Left lobe of liver (tissue), 2 donors: Measurements from ENCODE around the gene UNC5C. TPM values are rescaled to one million over a fixed set of nuclear protein-coding genes. Genes with fewer than 3 reads are reported as not detected.

Experiments used
- ATAC-seq: fragments of 200-7000 bp; cut with Tn5 transposase; one replicate; pipeline ENCODE4 v1.9.1; 2020; ENCODE audit warnings: mild to moderate bottlenecking, moderate library complexity
- DNase-seq: peaks from one replicate; pipeline ENCODE4 v3.0.0-alpha.2; 2020; ENCODE audit warnings: low spot score
- total RNA-seq: library from RNA; stranded (reverse); gene quantifications from one replicate; pipeline ENCODE4 v1.2.1, GENCODE V29; 2021
- donor health status: DM: no; HTN: no; CAD: no; lungs with moderate emphysema.
- donor health status: DM: no; HTN: yes; CAD: no.

UNC5C gene
- total RNA-seq, 1 donor from 2014 or later, result 0.86 TPM

DNA sequence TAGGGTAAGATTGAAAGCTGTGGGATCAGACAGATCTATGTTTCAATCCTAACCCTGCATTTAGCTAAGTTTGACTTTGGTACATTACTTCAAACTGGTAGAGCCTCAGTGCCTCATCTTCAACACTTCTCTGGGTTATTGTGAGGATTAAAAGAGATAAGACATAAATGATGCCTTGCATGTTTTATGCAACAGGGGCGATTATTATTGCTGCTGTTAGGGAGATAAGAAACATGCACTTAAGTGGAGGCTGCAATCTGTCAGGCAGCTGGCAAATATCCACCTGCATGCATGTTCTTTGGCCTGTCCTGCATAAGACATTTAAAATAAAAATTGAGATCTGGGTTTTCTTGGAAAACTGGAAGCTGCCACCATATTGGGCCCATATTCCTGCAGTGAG, 24.6 kb downstream of the UNC5C start:
- no peak for DNase-seq
- ATAC-seq, result no peak

DNA sequence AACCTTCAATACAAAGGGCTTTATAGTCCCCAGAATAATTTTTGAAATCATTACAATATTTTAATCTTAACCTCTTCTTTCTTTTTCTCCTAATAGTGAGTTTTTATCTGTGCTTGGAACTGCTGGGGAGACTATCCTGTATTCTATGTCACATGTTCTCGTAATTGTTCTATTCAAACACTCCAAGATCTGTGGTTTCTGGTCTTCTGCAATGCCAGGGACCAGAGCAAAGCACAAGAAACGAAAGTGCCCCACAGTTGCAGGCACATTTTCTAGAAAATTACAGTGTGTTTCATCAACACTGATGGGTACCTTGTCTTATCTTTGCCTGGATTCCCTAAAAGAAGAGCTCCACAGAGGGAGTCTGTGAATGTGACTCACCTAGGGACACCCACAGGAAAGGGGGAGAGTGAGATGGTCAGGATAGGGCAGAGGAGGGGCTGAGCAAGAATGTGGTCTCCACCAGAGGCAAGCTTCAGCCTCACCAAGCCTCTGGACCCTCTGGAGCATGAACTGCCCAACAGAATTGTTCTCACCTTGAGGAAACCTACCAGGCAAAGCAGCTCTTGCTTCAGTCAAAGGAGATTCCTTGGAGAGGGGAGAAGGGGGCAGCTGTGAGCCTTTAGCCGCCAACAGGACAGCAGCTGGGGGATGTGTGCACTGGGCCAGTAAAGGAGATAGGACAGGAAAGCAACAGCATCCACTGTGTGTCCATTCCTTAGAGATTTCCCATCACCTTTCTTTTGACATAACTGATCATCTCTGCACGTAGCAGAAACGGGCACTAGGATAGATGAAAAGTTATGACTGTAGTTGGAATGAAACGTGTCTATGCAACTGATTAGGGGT, 25.9 kb downstream of the UNC5C start:
- DNase-seq (no peak), ATAC-seq (no peak)

DNA sequence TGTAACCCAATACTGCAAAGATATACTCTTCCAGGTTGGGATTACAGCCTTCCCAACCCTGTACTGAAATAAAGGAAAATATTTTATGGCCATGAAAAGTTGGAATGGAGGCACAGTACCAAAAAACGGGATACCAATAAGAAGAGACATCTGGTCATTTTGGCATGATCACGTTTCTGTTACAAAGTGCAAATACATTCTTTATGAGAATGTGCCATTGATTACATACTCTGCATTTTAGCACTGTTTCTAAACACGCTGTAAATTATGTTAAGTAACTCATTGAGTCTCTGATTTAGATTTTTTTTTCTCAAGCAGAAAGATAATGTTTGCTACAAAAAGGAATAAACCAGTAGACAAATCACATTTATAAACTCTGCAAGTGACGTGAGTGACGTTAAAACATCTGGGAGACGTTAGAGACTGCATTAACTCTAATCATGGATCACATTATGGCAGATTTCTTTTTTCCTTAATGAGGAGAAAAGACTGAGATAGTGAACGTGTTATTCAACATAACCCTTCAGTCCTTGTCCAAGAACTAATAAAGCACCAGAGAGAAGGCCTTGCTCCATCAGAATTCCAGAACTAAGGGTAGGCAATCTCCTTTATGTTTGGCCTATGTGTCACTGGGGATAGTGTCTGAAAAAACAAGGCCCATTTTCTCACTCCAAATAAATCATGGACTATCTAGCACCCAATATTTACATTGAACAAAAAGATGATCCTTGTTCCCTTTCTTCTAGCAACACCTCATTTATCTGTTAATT, 31.0 kb downstream of the UNC5C start:
- DNase-seq (no peak), ATAC-seq (no peak)

DNA sequence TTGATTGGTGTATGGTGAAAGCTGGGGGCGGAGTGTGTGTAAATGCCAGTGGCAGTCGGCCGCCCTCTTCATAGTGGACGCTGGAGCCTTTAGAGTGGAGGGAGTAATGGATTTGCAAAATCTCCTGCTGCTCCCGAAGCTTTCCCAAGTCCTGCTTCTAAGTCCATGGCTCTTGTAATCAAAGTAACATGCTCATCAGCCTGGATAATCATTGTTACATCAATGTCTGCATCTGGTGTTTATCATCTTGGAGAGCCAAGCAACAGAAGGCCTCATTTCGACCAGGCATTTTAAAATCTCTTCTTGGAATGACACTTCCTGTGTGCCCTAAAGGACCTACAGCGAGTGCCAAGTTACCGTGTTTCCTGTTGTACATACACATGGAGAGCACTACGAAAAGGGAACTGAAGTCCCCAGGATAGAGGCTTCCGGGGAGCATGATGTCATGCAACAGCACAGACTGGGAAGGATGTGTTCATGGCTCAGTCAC, 32.2 kb downstream of the UNC5C start:
- DNase-seq (no peak), ATAC-seq (peak; percentile 24)

DNA sequence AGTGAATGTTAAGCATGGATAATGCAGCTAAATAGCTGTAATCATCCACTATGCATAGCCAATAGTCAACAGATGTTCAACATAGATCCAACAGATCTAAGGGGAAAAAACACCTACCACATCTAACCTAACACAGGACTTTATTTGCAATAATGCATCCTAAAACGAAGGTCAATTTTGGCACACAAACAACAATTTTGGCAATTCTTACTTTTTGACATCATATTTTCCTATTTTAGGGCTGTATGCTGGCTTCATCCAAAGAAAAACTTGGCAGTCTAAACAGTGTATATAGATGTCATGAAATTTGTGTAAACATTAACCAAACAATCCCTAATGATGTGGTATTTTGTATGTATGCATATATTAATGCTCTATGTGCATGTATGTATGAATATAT, 33.2 kb downstream of the UNC5C start:
- no peak for DNase-seq
- no peak for ATAC-seq

DNA sequence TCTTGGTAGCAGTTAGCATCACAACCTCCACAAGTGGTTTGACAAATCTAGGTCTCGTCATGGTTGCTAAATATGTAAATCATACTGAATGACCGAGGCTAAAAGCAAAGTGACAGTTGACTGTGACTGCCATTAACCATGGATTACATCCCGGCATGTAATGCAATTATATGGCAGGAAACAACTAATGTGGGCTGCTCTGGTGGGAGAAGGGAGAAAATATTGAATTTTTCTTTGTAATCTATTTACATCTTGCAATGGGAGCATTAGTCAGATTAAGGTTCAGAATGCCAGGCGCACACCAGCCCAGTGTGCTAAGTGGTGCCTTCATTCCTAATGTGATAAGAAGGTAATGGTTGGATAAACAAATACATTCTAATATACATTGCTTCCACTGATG, 35.8 kb downstream of the UNC5C start:
- ATAC-seq (no peak), DNase-seq (no peak)

DNA sequence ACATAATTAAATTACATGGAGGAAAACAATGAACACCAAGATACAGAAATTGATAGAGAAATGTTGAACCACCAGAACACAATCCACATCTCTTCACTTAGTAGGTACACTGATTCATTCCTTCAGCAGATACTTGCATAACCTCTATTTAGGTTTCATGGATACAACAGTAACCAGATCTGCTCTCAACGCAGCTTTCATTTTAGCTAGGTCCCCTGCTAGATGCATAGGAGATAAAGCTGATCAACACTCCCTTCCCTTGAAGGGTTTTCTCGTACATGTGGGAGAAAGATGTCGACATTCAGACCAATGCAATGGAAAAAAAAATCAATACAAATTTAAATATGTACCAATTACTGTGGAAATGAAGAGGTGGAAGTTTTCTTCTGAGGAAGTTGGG, 37.3 kb downstream of the UNC5C start:
- DNase-seq (no peak), ATAC-seq (no peak)

DNA sequence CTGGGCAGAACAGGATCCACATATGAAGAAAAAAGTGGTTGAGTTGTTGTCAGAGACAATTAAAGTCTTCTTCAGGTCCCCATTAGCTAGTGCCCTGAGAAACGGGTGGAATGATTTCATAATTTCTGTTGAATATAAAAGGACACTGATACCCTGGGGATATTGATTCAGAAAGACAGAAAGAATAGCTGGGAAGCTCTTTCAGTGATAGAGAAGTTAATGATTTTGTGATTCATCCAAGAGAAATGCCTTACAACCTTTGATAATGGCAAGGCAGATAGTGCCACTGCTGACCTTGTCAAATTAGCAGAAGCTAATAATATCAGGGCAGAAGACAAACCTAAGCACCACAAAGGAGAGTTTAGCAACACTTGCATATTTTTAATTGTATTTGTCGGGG, 37.9 kb downstream of the UNC5C start:
- no peak for ATAC-seq
- DNase-seq, result no peak

DNA sequence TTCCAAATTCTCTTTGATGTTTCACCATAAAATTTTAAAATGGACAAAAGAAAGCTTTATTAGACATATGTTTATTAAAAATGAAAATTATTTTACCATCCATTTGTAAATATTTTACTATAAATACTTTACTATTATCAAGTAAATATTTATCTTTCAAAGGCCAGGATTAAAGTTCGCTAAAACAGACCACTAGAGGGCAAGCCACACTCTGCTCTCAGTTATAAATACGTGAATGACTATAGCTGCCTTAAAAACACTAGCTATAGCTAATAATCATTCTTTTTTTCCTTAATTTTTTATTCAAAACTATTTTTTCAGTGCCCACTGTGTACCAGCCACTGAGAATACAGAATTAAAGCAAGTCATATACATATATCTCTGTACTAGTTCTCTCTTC, 38.6 kb downstream of the UNC5C start:
- ATAC-seq (peak; percentile 64), DNase-seq (no peak)

DNA sequence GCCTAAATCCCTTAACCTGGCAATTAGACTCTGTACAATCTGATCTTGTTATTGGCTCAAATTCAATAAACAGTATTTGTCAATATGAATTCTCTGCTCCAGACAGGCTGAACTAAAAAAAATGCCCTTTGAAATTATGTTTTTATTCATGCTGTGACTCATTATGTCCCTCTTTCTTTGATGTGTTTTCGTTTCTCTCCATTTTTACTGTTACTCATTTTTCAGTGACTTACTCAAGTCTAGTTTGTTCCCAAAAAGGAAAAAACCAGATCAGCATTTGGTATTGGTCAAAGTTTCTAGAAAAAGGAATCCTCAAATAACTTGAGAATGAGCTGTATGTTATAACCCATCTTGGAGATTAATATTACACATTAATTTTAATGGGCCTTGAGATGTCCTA, 40.4 kb downstream of the UNC5C start:
- ATAC-seq (no peak), DNase-seq (no peak)

DNA sequence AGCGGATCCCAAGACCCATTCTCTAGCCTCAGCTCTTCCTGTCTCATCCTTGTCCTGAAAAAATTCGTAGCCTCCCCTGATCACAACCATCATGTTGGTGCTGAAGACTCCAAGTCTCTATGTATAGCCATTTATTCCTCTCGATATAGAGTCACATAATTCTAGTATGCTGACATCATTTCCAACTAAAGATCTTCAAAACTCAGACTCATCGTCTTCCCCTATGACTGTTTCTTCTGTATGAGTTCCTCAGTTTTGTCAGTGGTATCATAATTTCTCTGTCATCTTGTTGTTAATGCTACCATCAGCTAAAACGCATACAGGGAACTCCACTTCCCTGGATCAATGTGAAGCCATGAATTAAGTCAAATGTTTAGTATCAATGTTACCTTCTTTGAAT, 41.2 kb downstream of the UNC5C start:
- DNase-seq, result no peak
- ATAC-seq, result no peak

DNA sequence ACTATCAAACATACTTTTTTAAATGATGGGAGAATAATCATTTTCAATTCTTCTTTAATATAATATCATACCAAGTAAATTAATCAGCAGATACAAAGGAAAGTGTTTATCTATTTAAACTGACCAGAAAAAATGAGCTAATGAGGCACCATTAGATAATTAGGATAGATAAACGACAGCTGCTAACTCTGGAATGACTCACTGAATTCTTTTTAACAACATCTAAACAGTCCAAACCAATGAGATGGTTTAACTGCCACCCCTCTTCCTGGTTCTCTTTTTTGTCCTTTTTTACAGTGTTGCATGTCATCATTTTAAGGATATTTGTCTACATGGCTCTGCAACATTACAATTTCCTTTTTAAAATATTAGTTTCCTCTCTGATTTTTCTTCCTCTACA, 41.6 kb downstream of the UNC5C start:
- no peak for ATAC-seq
- DNase-seq, result no peak

DNA sequence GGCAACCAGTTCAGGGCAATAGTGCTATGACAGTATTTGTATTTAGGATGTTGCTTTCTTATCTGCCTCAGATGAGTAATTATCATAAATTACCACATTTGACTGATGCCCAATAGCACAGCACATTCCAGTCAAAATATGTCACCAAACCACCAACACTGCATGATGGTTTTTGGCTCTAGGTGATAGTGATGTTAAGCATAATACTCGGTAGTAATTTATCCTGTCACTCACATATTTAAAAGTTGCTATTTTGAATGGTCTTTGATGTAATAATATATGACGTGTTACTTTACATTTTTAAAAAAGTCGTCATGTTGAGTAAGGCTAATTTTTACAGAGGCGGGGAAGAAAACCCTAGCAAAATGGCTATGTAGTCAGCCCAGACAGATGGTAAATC, 42.5 kb downstream of the UNC5C start:
- ATAC-seq, result no peak
- DNase-seq, result no peak

DNA sequence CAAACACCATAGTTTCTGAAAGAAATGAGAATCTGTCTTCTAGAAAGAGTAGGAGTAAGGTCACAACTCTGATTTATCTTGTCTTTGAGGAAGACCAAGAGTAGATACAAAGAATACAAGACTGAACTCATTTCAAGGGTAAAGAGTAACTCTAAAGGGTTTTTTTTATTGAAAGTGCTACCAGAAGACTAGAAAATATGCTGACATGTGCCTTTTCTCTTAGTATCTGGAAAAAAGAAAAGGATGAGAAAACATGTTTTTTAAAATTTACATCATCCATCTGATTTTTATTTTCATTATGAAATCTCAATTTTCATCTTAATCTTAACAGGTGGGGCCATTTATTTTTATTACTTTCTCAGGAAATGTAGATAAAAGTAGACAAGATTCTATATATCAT, 43.0 kb downstream of the UNC5C start:
- DNase-seq, result no peak
- no peak for ATAC-seq

DNA sequence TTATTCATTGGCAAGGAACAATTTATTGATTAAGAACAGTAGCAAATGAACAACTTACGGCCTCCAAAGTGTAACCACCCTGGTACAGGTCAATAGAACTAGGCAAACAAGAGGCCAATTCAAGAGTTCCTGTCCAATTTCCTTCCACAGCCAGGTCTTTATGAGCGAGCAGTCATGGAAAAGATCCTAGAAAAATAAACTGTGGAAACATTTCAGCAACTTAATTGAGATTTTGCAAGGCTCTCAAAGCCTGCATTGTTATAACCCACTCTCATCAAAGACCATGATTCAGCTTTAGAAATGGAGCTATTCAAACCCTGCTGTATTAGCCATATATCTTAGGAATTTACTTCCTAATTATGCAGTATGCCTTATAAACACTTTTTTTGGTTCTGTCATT, 43.6 kb downstream of the UNC5C start:
- DNase-seq (no peak), ATAC-seq (no peak)

DNA sequence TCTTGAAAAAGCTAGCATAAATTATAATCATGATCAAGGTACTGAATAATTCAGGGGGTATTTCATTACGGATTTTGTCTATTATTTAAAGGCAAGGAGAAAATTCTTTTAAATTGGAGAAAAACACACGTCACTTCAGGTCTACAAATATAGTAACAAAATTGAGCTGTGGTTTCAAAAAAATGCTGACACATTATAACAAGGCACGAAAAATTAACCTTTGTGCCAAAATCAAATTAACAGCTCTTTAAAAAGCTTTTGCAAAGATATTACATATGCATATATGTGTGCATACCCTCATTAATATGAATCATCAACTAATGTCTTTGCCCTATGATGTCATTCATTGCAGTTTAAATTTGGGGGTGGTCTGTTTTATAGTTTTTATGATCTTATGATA, 44.3 kb downstream of the UNC5C start:
- ATAC-seq, result no peak
- no peak for DNase-seq

DNA sequence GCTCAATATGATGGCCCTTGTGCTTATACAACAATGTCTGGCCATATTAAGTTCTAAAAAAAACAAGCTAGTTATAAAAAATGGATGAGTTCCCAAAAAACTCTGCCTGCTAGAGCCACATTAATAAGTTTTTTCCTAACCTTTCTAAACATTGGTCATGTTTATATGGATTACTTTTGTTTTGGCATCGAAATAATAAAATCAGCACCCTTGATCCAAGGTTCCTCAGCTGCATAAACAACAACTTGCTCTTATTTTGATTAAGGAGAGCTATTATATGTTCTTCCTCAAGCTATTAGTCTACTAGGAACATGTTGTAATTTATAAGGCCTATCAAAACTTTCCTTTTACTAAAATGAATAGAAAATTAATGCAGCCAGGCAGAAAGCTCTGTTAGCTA, 48.4 kb downstream of the UNC5C start:
- ATAC-seq (no peak), DNase-seq (no peak)

DNA sequence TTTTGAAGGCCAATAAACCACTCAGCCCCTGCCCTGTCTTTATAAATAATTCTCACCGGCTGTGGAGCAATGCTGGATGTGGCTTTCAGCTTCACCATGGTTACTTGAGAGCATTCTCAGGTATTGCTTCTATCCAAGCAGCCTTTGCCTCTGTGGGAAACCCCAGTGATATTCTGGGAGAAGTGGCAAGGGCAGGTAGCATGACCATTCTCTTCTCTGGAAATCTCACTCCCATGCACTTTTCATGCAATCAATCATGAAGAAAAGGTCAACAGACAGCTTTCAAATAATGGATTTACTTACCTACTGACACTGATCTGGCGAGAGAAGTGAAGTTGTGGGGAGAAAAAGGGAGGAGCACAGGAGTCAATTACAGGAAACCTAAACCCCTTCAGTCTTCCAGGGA, 49.5 kb downstream of the UNC5C start:
- no peak for DNase-seq
- no peak for ATAC-seq

DNA sequence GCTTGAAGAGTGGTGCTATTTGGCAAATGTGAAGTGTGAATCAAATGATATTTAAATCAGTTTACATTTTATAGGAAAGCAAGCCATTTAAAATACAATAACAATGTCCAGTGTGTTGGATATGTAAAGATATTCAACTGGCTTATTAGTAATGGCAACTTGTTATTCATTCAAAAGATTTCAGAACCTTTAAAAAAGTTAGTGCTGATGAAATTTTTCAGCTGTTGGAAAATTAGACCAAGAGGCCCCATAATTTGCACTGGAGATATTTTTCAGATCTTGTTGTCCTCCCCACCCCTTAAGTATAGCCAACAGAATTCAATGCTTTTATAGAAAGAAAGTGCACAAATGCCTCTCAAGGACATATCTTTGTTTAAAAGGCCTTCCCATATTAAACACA, 54.6 kb downstream of the UNC5C start:
- no peak for ATAC-seq
- DNase-seq, result no peak

DNA sequence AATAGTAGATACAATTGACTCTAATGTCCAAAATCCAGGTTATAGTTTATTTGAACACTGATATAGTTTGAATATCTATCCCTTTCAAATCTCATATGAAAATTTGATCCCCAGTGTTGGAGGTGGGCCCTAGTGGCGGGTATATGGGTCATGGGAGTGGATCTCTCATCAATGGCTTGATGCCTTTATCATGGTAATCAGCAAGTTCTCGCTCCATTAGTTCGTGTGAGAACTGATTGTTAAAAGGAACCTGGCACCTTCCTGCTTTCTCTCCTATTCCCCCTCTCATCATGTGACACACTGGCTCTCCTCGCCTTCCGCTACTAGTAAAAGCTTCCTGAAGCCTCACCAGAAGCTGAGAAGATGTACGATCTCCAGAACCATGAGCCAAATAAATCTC, 70.1 kb downstream of the UNC5C start:
- DNase-seq, result no peak
- no peak for ATAC-seq

DNA sequence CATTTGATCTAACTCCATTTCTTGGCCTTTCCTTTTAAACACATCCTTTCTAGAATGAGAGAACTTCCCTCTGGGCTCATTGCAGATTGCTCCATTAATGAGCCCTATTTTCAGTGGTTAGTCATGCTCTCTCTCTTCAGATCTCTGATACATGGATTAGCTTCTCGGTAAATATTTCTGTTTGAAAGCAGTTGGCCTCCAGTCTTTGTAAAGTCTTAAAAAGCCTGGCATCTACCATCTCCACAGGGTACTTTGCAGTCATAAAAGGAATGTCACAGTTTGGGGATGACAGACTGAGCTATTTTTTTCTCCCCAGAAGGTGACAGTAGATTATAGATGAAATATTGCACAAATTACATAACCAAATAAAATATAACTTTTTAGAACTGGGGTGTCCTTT, 72.7 kb downstream of the UNC5C start:
- DNase-seq (no peak), ATAC-seq (no peak)

DNA sequence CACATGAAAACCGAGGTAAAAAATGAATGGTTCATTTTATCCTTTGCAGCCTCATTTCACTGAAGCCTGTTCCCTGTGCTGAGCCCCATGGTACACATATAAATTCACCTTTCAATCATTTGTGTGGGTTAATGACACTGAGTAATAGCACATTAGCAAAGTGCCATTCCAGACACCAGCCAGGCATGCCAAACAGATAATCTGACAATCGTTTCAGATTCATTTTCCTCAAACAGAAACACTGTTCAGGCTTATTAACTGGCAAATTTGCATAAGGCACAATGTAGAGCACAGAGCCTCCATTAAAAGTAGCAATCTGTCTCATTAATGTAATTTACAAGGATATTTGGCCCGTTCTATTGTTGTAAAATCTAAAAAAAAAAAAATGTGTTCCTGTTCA, 76.2 kb downstream of the UNC5C start:
- no peak for ATAC-seq
- DNase-seq, result no peak
